GM19372 (cell line): ENCODE measurements around the gene TRIM33.
A peak's percentile ranks its signal among the peaks of the same experiment; 100 is the strongest.

Experiments used
- ATAC-seq: cut with Tn5 transposase; IDR thresholded peaks from one replicate; pipeline ENCODE4 v1.9.1; 2021; ENCODE audit warnings: mild to moderate bottlenecking, low read depth, moderate library complexity; ENCODE audit not compliant: unreplicated experiment

The TRIM33 gene

DNA sequence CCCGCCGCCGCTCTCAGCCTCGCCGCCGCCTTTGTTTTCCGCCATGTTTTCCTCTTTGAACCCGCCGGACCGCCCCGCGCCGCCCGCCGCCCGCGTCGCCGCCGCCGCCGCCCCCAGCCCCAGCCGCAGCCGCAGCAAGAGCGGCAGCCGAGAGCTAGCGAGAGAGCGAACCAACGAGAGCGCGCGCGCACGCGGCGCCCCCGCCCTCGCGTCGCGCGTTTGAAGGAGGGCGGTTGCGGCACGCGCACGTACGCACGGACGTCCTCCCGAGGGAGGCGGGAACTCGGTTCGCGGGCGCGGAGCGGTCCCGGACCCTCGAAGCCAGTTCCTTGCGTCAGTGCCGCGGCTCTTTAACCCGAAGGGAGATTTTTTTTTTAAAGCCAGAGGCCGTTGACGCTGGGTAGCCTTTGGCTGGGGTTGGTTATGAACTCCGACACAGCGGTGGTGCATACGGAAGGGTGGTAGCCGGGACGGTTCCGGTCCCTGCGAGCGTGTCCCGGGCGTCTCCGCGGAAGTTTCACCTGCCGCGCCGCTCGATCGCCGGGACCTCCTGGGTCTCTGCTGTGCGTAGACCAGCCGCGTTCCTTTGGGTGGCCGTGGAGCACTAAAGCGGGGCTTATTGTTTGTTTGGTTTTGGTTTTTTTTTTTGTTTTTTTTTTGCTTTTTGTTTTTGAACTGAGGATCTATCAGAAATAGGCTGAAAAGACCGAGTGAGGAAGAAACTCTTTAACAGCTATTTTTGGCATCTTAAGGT is at the start of gene TRIM33:
Gene TRIM33, minus strand, starts transcription at position 172 of the 754 bp plus-strand sequence. Its CDS starts 127 bp downstream, at position 45.
- ATAC-seq, result peak; percentile 70

- ATAC-seq, result no peak
These were observed 48.4 kb upstream of the TRIM33 start for GRCh38 chr1:114559356-114559755.

DNA sequence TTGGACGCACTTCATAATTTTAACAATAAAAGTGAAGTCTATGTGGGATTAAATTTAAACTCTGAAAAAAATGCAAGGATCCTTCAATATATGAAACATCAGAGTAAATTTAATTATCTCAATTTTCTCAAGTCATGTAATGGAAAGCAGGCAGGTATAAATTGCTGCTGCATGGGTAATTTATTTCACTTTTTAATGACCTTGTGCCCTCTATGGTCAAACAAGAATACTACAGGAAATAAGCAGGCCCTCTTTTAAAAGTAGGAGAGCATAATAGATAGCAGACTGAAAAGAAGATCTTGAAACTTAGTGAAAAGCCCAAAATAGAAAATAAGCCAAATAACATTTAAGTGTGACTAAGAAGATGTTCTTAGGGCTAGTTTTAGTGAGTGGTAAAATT is 47.5 kb upstream of the TRIM33 start:
- ATAC-seq, result peak; percentile 61

GRCh38 chr1:114554577-114554976 is 43.6 kb upstream of the TRIM33 start:
- no peak for ATAC-seq

DNA sequence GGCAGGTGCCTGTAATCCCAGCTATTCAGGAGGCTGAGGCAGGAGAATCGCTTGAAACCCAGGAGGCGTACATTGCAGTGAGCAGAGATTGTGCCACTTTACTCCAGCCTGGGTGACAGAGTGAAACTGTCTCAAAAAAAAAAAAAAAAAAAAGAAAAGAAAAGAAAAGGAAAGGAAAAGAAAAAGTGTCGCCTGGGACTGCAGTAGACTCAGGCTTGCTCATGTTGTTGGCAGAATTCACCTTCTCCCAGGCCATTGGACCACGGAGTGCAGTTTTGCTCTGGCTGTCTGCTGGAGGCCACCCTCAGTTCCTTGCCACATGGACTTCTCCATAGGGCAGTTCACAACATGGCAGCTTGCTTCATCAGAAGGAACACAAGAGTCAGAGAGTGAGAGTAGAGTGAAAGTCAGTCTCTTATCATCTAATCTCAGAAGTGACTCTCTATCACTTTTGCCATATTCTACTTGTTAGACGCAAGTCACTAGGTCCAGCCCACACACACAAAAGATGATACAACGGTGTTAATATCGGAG is 41.2 kb upstream of the TRIM33 start:
- ATAC-seq, result no peak

DNA sequence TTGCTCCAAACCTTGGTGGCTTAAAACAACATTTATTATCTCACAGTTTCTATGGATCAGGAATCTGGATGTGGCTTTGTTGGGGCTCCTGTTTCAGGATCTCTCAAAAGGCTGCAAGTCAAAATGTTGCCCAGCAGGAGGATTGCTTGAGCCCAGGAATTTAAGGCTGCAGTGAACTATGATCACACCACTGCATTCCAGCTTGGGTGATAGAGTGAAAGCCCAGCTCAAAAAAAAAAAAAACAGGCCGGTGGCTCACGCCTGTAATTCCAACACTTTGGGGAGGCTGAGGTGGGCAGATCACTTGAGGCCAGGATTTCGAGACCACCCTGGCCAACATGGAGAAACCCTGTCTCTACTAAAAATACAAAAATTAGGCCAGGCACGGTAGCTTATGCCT is 40.4 kb upstream of the TRIM33 start:
- ATAC-seq, result no peak

- ATAC-seq, result no peak
These were observed 39.3 kb upstream of the TRIM33 start for GRCh38 chr1:114550336-114550735.

DNA sequence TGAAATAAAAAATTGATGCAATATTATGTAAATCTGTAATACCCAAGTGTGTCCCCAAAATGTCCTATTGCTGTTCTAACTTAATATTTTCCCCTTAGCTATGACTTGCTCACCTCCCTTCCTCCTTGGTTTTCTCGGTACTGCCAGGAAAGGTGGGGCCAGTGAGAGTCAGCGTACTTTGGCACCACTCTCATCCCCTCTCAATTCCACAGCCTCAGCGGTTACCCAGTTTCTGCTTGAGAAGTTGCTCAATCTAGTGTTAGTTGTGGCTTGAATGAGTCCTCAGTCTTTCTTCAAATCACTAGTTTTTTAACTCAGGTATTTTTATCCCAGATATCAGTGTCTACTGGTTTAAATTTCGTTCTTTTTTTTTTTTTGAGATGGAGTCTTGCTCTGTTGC is 38.1 kb upstream of the TRIM33 start:
- no peak for ATAC-seq

DNA sequence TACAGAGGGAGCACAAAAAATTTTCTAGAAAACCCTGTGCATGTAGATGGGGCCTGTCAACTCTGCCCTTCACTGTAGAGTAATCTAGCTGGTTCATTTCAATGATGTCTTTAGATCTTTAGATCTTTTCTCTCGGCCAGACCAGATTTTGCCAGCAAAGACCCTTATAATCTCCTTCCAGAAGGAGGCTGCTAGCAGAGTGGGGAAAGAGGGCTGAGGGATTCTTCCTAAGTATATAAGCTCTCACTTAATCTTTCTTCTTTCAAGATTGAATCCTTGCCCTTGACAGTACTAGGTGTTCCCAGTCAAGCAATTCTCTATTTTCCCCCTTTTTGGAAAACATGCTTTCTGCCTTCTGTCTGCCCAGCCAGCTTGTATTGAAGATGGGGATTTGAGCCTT is 36.1 kb upstream of the TRIM33 start:
- ATAC-seq, result no peak

- no peak for ATAC-seq
These were observed 34.8 kb upstream of the TRIM33 start for GRCh38 chr1:114545796-114546195.

DNA sequence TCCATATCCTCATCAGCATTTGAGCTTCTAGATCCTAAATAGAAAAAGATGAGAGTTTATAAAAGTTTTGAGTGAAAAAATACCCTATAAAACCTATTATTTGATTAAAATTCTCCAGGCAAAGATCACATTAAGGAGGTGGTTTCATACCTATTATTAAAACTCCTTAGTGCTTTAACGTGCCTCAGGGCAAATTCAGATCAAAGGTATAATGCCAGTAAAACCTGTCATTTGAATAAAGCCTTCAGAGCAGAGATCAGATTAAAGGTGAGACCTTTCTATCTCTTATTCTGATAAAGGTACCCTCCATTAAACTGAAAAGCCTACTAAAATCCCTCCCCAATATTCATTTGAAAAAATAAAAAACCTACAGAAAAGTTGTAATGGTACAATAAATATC is 34.3 kb upstream of the TRIM33 start:
- no peak for ATAC-seq

- ATAC-seq, result no peak
These were observed 29.8 kb upstream of the TRIM33 start for GRCh38 chr1:114540821-114541220.

DNA sequence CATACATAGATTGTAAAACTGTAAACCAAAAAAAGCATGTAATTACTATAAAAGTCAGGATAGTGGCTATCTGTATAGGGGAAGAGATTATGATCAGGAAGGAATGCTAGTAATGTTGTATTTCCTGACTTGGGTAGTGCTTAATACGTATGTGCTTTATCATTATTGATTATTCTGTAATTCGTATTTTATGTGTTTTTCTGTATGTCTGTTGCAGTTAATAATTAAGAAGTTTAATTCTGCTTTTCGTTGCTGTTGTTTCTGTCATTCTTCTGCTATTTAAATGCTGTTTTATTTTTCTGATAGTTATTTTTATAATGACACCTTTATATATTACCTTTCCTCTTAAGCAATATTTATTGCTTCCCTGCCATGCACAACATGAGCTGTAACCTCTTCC is 29.3 kb upstream of the TRIM33 start:
- ATAC-seq, result no peak

DNA sequence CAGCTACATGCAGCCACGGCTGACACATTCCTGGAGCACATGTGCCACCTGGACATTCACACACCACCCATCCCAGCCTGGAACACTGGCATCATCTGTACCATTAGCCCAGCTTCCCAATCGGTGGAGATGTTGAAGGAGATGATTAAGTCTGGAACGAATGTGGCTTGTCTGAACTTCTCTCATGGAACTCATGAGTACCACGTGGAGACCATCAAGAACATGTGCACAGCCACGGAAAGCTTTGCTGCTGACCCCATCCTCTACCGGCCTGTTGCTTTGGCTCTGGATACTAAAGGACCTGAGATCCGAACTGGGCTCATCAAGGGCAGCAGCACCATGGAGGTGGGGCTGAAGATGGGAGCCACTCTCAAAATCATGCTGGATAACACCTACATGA is 25.0 kb upstream of the TRIM33 start:
- no peak for ATAC-seq

DNA sequence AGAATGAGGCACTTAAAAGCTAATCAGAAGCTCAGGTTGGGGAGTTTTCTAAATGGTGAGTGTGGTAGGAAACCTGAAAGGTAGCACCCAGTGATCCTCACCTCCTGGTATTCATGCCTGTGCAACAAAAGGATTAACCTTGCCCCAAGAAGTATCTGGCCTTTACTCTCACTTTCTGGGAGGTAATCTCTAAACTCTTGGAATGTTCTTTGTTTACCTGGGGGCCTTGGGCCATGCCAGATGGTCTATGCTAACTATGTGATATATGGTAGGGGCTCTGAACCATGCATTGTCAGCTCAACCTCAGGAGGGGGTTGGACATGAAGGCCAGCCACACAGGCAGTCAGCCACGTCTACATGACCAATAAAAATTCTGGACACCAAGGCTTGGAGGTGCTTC is 24.4 kb upstream of the TRIM33 start:
- no peak for ATAC-seq

GRCh38 chr1:114531094-114531493 is 20.1 kb upstream of the TRIM33 start:
- no peak for ATAC-seq

- ATAC-seq, result no peak
These were observed 19.2 kb upstream of the TRIM33 start for GRCh38 chr1:114530224-114530623.

DNA sequence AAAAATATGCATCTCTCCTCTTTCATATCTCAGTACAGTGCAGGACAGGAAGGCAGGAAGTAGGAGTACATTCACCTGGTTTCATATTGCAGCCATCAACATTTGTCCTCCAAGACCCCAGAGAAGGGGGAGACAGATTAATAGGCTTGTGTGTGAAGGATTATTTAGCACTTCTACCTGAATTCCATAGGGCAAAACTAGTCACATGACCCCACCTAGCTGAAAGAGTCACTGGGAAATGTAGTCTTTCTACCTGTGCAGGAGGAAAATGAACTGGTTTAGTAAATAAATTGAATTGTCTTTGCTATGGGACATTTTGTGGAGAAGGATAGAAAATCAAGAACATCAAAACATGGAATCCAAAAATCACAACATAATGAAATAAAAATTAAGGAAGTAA is 13.9 kb upstream of the TRIM33 start:
- no peak for ATAC-seq

DNA sequence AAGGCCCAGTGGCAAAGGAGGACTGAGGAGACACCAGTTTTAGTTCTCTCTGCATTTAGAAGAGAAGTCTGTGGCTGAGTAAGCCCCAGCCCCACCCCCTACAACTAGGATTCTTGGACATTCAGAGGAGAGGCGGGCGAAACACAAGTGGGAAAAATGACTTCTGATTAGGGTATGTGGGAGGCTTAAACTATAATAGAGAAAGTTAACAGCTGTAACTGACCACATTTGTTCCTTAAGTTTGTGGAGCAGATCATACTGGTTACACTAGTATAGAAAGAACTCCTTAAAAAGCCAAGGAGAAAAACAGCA is 11.2 kb upstream of the TRIM33 start:
- ATAC-seq, result no peak

DNA sequence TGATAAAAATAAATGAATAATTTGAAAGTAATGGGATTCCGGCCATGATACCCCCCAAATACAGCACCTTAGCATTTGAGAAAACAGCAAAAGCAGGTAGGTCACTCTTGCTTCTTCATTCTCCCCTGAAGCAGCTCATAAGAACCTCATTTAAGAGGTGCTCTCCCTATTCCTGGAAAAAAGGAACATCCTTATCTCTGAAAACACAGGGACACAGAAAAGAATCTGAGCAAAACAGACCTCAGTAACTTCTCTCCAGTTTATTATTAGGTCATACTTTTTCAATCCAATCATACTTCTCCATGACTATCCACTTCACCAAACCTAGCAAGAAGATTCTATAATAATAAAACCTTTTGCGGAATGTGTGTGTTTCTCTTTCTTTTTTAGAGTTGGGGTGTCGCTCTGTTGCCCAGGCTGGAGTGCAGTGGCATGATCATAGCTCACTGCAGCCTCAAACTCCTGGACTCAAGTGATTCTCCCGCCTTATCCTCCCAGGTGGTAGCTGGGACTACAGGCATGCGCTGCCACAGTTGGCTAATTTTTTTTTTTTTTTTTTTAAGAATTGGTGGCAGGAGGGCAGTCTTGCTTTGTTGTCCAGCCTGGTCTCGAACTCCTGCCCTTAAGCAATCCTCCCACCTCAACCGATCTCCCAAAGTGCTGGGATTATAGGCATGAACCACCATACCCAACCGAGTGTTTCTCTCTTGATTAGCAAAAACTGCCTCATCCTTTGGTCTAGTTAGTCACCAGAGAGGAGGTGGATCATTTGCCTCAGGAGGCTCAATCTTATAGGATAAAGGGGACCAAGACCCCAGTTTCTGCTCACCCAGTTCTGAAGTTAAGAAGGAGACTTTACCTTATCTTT is 10.6 kb upstream of the TRIM33 start:
- no peak for ATAC-seq

DNA sequence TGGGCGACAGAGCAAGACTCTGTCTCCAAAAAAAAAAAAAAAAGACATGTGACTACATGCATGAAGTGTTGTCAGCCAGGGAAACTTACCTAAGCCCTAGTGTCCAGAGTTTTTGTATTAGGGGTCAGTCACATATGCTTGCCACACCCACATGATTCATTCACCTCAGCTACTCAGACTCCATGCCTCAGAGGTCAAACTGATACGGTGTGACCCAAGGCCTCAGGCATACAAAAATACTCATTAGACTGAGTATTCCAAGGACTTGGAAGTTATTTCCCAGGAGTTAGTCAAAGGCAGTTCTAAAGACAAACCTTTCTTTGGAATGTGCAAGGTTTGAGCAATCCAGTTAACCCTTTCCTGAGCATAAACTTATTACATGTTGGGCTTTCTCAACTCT is 6.3 kb upstream of the TRIM33 start:
- ATAC-seq, result no peak
